HG03095 (cell line): ENCODE results near the gene KIF26A.

Experiments
- ATAC-seq: cut with Tn5 transposase; IDR thresholded peaks from one replicate; pipeline ENCODE4 v1.9.1; 2021; ENCODE audit warnings: moderate library complexity; ENCODE audit not compliant: unreplicated experiment

The KIF26A gene

GRCh38 chr14:104189629-104190335, 51.4 kb downstream of the KIF26A start:
- ATAC-seq, result no peak

- no peak for ATAC-seq
Observed at GRCh38 chr14:104190396-104191000, 52.1 kb downstream of the KIF26A start.

GRCh38 chr14:104191409-104191997, 53.1 kb downstream of the KIF26A start:
- ATAC-seq, result no peak

- ATAC-seq, result no peak
Observed at GRCh38 chr14:104192146-104192882, 53.9 kb downstream of the KIF26A start.

GRCh38 chr14:104192883-104193245, 54.5 kb downstream of the KIF26A start:
- ATAC-seq, result no peak

- no peak for ATAC-seq
Observed at GRCh38 chr14:104194016-104194415, 55.6 kb downstream of the KIF26A start.

- ATAC-seq, result no peak
Observed at GRCh38 chr14:104194716-104195115, 56.3 kb downstream of the KIF26A start.

- ATAC-seq, result no peak
Observed at GRCh38 chr14:104195361-104195760, 57.0 kb downstream of the KIF26A start.

- no peak for ATAC-seq
Observed at GRCh38 chr14:104195878-104196277, 57.5 kb downstream of the KIF26A start.

GRCh38 chr14:104196461-104197140, 58.2 kb downstream of the KIF26A start:
- ATAC-seq, result no peak

- no peak for ATAC-seq
Observed at GRCh38 chr14:104197449-104198247, 59.3 kb downstream of the KIF26A start.

GRCh38 chr14:104199266-104199895, 61.0 kb downstream of the KIF26A start:
- no peak for ATAC-seq

- ATAC-seq, result no peak
Observed at GRCh38 chr14:104200106-104200505, 61.7 kb downstream of the KIF26A start.

GRCh38 chr14:104200591-104200990, 62.2 kb downstream of the KIF26A start:
- ATAC-seq, result no peak

- no peak for ATAC-seq
Observed at GRCh38 chr14:104201063-104201462, 62.7 kb downstream of the KIF26A start.

GRCh38 chr14:104201496-104201895, 63.1 kb downstream of the KIF26A start:
- no peak for ATAC-seq

GRCh38 chr14:104202259-104203070, 64.1 kb downstream of the KIF26A start:
- no peak for ATAC-seq

- no peak for ATAC-seq
Observed at GRCh38 chr14:104203071-104203425, 64.7 kb downstream of the KIF26A start.

GRCh38 chr14:104204660-104205149, 66.3 kb downstream of the KIF26A start:
- ATAC-seq, result no peak
